KMS-11 (cell line): ENCODE data around the gene IL11.

ENCODE experiments used
- H2AFZ ChIP-seq: fragments of 200-600 bp; sonication (generic); 2 replicates; pipeline ENCODE4 v1.6.1; 2016; ENCODE audit warnings: antibody characterized with exemption, mixed run types, low read depth
- H3K27ac ChIP-seq: fragments of 200-600 bp; sonication (generic); 2 replicates; pipeline ENCODE4 v1.6.1; 2016; ENCODE audit warnings: mild to moderate bottlenecking, mixed run types
- H3K27me3 ChIP-seq: fragments of 200-600 bp; sonication (generic); 2 replicates; pipeline ENCODE4 v1.6.1; 2017; ENCODE audit warnings: mild to moderate bottlenecking, low read depth, mixed run types, moderate library complexity; ENCODE audit not compliant: insufficient read depth
- H3K36me3 ChIP-seq: fragments of 200-600 bp; sonication (generic); 2 replicates; pipeline ENCODE4 v1.6.1; 2017; ENCODE audit warnings: mild to moderate bottlenecking, mixed run types; ENCODE audit not compliant: insufficient read depth
- H3K4me1 ChIP-seq: fragments of 200-600 bp; sonication (generic); 2 replicates; pipeline ENCODE4 v1.6.1; 2016; ENCODE audit warnings: mild to moderate bottlenecking, low read depth, mixed run types; ENCODE audit not compliant: poor library complexity, severe bottlenecking
- H3K4me2 ChIP-seq: fragments of 200-600 bp; sonication (generic); 2 replicates; pipeline ENCODE4 v1.7.0; 2016; ENCODE audit warnings: mild to moderate bottlenecking, mixed run types
- H3K4me3 ChIP-seq: fragments of 200-600 bp; sonication (generic); IDR thresholded peaks from 2 replicates; pipeline ENCODE4 v1.6.1; 2017; ENCODE audit warnings: low read depth, low read length, mixed read lengths; ENCODE audit not compliant: insufficient read depth
- H3K79me2 ChIP-seq: fragments of 200-600 bp; sonication (generic); 2 replicates; pipeline ENCODE4 v1.6.1; 2016; ENCODE audit warnings: low read depth, mixed run types; ENCODE audit not compliant: insufficient read depth
- H3K9ac ChIP-seq: fragments of 200-600 bp; sonication (generic); 2 replicates; pipeline ENCODE4 v1.6.1; 2016; ENCODE audit warnings: mild to moderate bottlenecking, mixed run types
- H4K20me1 ChIP-seq: fragments of 200-600 bp; sonication (generic); 2 replicates; pipeline ENCODE4 v1.6.1; 2016; ENCODE audit warnings: mild to moderate bottlenecking, mixed run types; ENCODE audit not compliant: insufficient read depth
- TF ChIP-seq, protein P1 (sequence below): fragments of 200-600 bp; sonication (generic); conservative IDR thresholded peaks from 2 replicates; pipeline ENCODE4 v1.6.1; 2017; ENCODE audit warnings: low read depth, mild to moderate bottlenecking, antibody characterized with exemption, low read length, moderate library complexity, mixed read lengths

Gene IL11

DNA sequence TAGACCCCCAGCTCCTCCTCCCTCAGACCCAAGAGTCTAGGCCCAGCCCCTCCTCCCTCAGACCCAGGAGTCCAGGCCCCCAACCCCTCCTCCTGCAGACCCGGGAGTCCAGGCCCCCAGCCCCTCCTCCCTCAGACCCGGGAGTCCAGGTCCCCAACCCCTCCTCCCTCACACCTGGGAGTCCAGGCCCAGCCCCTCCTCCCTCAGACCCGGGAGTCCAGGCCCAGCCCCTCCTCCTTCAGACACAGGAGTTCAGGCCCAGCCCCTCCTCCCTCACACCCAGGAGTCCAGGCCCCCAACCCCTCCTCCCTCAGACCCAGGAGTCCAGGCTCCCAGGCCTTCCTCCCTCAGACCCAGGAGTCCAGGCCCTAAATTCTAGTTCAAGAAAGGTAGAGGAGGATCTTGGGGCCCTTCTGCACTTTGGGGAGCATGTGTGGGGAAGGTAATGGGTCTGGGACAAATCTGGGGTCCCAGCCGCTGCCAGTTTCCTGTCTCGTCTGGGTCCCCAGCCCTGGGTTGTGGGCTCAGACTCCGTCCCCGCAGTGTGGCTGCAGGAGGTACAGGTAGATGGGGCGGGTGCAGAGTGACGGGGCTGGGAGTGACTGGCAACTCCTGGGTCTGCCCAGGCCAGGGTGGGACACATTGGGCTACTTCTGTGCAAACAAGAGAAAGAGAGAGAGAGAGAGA lies 3.2 kb upstream of the IL11 start:
- Histone ChIP-seq H3K27me3 (peaks cover 44% of the 10 kb centered on the region), H2AFZ (no peak overlapping the region), H3K4me1 (peaks cover 10% of the 10 kb centered on the region), H3K4me3 (no peak overlapping the region), H3K36me3 (no peaks in the 10 kb centered on the region), H3K4me2 (no peak overlapping the region), H3K27ac (no peak overlapping the region), H3K9ac (no peak overlapping the region), H3K79me2 (no peaks in the 10 kb centered on the region), H4K20me1 (no peaks in the 10 kb centered on the region)
- TF ChIP-seq, protein P1, sequence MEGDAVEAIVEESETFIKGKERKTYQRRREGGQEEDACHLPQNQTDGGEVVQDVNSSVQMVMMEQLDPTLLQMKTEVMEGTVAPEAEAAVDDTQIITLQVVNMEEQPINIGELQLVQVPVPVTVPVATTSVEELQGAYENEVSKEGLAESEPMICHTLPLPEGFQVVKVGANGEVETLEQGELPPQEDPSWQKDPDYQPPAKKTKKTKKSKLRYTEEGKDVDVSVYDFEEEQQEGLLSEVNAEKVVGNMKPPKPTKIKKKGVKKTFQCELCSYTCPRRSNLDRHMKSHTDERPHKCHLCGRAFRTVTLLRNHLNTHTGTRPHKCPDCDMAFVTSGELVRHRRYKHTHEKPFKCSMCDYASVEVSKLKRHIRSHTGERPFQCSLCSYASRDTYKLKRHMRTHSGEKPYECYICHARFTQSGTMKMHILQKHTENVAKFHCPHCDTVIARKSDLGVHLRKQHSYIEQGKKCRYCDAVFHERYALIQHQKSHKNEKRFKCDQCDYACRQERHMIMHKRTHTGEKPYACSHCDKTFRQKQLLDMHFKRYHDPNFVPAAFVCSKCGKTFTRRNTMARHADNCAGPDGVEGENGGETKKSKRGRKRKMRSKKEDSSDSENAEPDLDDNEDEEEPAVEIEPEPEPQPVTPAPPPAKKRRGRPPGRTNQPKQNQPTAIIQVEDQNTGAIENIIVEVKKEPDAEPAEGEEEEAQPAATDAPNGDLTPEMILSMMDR = no peak

DNA sequence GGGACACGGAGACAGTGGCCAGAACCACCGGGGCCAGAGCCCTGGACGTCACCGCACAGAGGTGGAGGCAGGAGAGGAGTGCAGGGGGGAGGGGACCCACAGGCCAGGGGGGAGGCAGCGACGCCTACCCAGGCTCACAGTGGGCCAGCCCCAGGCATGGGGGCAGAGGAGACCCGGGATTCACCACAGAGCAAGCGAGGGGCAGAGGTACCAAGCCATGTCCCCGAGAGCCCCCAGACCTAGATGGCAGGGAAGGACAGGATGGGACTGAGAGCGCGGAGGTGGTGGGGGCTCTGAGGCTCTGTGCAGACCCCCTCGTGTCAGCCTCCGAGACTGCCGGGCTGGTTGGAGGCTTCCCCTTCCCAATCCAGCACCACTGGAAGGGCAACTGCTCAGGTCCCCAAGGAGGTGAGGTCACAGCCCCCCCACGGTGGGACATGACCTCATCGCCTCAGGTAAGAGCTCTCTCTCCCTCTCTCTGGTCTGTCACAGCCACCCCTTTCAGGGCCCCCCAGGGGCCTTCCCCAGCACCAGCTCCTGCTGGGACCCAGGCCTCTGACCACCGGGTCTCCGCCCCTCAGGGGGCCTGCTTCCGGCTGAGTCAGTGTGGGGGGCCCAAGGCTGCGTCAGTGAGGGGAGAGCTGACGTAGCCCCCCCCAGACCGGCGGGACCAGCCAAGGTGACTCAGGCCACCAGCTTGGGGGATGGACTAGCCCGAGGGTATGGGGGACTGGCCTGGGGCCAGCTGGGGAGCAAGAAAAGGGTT lies 2.2 kb upstream of the IL11 start:
- no peaks in the 10 kb centered on the region for H4K20me1 ChIP-seq
- TF ChIP-seq, protein P1 = no peak
- peaks cover 10% of the 10 kb centered on the region for H3K4me1 ChIP-seq
- H3K4me3 ChIP-seq = no peak overlapping the region
- no peak overlapping the region for H3K4me2 ChIP-seq
- H3K9ac ChIP-seq = no peak overlapping the region
- no peak overlapping the region for H2AFZ ChIP-seq
- peaks cover 52% of the 10 kb centered on the region for H3K27me3 ChIP-seq
- H3K36me3 ChIP-seq = no peaks in the 10 kb centered on the region
- H3K27ac ChIP-seq = no peak overlapping the region
- no peaks in the 10 kb centered on the region for H3K79me2 ChIP-seq

DNA sequence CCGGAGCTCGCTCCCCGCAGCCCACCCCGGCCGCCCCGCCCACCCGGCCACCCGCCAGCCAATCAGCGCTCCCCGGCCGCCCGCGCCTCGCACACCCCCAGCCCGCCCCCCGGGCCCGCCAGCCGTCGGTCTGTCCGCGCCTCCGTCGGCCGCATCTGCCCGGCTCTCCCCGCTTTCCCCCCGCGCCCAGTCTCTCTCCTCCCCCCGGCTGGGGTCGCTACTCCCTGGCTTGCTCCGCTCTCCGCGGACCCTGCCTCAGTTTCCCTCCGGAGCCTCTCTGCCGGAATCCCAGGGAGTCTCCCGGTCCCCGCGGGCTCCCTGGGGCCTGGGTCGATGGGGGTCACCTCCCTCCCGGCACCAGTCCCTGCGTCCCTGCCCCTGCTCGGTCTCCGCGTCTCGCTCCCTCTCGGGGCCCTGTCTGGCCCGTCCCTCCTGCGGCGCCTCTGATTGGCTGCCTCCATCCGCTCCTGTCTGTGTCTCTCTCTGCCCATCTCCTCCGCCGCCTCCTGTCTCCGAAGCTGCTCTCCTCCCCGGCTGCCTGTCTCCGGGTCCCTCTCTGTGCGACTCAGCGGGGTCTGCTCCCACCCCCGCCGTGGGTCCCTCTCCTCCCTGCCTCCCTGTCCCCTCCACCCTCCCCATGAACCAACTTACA lies 484 bp downstream of the IL11 start:
- H3K4me1 ChIP-seq = no peaks in the 10 kb centered on the region
- H4K20me1 ChIP-seq = no peaks in the 10 kb centered on the region
- H3K27ac ChIP-seq = no peak overlapping the region
- no peak overlapping the region for H3K4me2 ChIP-seq
- TF ChIP-seq, protein P1 = no peak
- H3K4me3 ChIP-seq = no peak overlapping the region
- H3K36me3 ChIP-seq = no peaks in the 10 kb centered on the region
- peaks cover 66% of the 10 kb centered on the region for H3K27me3 ChIP-seq
- H3K79me2 ChIP-seq = no peaks in the 10 kb centered on the region
- no peak overlapping the region for H3K9ac ChIP-seq
- no peak overlapping the region for H2AFZ ChIP-seq

DNA sequence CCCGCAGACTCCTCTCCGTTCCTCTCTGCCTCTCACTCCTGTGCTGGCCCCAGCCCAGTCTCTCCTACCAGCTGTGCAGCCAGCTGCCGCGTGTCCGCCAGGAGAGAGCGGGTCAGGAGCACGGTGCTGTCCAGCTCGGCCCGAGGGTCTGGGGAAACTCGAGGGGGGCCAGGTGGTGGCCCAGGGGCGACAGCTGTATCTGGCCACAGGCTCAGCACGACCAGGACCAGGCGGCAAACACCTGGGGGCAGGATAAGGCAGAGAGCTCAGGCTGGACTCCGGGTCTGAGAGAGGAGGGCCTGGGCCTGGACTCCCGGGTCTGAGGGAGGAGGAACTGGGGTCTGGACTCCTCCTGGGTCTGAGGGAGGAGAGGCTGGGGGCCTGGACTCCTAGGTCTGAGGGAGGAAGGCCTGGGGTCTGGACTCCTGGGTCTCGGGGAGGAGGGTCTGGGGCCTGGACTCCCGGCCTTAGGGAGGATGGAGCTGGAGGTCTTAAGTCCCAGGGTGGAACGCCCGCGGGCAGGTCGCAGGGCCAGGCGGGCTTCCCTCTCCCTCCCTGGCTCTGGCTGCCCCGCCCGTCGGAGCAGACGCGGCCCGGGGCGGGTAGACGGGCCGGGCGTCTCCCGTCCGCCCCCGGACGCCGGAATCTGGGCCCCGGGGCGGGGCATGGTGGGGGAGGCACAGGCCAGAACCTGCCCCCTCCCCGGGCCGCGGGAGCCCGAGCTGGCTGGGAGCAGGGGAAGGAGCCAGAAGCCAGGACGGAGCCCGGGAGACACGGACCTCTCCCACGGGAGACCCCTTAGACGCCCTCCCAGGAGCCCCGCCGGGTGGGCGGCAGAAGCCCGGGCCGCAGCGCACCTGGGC lies 1.3 kb downstream of the IL11 start:
- H3K9ac ChIP-seq = no peak overlapping the region
- no peak overlapping the region for H3K27ac ChIP-seq
- TF ChIP-seq, protein P1 = no peak
- H2AFZ ChIP-seq = no peak overlapping the region
- H3K4me2 ChIP-seq = no peak overlapping the region
- no peaks in the 10 kb centered on the region for H3K79me2 ChIP-seq
- H3K27me3 ChIP-seq = peaks cover 71% of the 10 kb centered on the region
- no peak overlapping the region for H3K4me3 ChIP-seq
- H4K20me1 ChIP-seq = no peaks in the 10 kb centered on the region
- H3K36me3 ChIP-seq = no peaks in the 10 kb centered on the region
- H3K4me1 ChIP-seq = no peaks in the 10 kb centered on the region
